Measurements from ENCODE around the gene HS1BP3.
A peak's percentile ranks its signal among the peaks of the same experiment; 100 is the strongest.

HS1BP3 gene

DNA sequence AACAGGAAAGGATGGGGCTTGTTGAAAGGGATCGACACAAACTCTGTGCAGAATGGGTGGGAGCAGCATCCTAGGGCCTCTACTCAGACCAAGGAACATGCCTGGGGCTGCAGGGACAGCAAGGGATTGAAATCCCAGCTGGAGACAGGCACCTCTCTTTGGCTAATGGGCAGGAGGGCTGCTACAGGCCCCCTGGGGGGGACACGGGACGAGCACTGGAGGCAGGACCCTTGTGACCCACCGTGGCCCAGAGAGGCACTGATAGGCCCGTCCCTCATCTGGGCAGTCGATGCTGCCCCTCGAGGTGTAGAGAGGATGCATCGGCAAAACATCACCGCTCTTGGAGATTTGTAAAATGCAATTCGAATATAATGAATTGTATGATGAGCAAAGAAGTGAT, 5.1 kb downstream of the HS1BP3 start:
- DNase-seq (ENCODE audit: low read depth), result no peak

DNA sequence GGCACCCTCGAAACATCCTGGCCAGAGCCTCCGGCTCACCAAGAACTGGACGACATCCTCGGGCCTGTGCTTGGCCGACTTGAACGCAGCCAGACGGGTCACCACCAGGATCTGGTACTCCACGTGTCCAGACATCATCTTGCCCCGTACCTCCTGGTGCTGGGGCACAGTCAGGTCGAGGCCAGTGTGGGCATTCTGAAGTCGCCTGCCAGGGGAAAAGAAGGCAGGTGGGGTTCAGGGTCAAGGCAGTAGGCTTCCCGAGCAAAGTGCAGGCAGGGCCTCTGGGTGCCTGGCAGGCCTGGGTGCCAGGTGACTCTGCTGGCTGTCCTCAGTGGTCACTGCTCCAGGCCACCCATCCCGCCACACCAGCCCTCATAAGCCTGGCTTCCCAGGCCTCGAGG, 5.6 kb downstream of the HS1BP3 start:
- no peak for DNase-seq (ENCODE audit: low read depth)

DNA sequence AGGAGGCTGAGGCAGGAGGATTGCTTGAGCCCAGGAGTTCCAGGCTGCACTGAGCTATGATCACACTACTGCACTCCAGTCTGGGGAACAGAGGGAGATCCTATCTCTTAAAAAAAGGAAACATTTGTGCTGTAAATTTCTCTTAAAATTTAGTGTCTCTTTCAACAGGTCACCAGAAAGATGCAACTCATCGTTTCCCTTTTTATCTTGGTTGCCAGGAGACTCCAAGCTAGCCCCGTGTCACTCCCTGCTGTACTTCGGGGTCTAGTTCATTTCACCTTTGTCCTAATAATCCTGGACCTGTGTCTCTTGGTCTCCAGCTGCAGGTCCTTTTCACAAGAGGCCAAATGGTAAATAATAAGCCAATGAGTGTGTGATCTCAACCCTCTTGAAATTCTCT, 7.1 kb downstream of the HS1BP3 start:
- DNase-seq (ENCODE audit: low read depth), result no peak

DNA sequence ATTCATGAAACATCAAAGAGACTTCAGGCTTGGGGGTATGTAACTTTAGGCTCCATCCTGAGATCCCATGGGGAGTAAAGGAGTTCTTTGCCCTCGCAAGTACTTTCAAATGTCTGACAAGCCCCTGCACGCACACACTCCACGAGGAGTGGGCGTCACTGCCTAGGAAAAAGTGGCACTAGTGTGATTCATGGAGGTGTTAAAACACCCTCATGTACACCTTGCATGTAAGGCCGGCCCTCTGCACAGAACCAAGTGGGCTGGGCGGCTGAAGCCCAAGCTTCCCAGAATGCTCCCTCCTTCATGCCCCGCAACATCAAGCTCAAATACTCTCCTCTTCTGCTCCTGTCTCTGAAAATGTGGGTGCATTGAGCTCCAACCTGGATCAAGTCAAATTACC, 7.8 kb downstream of the HS1BP3 start:
- DNase-seq (ENCODE audit: low read depth), result no peak

DNA sequence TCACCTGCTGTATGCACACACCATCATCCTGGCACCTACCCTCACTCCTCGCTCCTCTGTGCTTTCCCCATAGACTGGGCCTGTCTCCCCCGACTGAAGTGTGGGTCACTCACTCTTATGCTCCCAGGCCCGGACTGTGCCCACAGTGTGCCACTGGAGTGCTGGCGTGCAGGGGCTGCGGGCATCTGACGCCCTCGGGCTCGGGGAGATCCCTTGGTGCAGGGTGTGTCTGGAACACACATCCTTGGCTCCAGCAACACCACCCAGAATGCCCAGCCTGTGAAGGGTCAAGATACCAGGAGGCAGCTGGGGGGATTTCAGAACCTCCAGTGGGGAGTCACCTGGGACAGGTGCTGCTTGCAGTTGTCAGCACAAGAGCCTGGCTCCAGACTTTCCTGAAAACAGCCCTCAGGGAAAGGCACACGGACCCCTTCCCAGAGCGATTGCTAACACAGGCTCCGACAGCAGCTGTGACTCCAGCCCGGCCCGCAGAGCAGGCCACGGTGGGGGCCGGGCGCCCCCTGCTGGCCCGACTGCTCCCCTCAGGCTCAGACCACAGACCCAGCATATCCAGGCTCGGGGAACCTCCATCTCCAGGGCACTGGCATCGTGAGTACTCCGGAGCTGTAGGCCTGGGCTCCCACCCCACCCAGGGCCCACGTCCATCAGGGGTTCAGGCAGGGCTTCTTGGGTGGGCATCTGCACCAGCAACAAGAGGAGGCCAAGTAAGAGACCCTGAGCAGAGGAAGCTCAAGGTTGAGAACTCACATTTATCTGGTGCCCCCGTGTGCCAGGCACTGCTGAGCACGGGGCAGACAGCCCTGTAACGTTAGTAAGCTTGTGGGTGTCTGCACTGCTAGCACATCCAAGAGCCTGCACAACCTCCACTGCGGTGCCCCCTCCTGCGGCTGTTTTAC, 8.6 kb downstream of the HS1BP3 start:
- DNase-seq (ENCODE audit: low read depth), result no peak

DNA sequence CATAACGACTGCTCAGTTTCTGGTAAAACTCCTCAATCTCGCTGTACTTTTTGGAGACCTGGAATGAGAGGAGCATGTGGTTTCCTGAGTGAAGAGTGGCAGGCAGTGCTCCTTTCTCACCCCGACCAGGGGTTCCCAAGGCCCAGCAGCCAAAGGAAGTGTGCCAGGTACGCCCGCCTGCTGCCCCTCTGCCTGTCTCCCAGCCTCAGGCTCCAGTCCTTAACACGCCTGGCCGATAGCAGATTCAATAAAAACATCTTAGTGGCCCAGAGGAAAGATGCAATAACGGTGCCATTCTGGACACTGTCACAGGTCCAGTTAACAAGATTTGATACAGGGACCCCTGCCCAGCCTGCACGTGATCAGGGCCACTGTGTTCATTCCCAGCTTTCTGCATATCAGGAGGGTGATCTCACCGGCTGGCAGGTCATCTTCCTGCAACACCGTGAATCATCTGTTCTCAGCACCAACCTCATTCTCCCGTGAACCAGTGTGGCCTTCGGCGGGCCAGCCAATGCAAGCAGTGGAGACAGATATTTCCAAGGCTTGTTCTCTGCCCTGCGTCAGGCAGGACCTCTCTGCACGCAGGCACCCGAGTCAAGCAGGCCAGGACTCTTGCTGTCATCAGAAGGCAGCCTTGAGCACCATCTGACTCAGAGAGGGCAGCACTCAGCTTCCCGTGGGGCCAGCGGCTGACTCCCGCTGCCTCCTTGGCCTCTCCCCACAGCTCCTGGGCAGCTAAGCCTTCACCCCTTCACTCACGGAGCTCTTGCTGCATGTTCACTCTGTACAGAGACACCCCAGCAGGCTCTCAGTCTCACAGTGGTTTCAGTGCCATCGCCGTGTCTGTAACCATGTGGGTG, 9.5 kb downstream of the HS1BP3 start:
- no peak for DNase-seq (ENCODE audit: low read depth)

DNA sequence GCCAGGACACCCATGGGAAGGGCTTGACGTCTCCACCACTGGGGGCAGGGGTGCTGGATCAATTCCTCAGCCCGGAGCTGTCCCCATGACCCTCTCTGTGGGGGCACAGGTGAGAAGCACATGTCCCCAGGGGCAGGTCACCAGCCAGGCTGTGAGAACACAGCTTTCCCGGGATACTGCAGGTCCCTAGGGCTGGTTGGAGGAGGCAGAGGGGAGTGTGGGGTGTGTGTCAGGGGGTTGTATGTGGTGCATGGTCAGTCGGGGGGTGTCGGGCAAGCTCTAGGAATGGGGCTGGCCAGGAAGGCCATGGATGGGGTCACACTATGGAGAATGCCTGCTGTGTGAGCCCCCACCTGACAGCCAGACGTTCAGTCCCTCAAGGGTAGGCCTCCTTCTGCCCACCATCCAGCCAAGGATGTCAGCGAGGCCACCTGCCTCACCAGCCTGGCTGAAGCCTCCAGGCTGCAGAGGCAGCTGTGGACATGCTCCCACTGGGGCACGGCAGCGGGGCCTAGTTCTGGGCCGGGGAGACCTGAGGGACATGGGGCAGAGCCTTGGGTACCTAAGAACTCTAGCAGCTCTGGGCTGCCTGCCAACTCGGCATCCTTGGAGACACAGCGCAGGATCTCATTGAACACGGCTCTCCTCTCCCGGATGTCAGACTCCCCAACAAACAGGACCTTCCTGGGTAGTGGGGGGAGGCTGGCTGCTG, 10.3 kb downstream of the HS1BP3 start:
- no peak for DNase-seq (ENCODE audit: low read depth)

DNA sequence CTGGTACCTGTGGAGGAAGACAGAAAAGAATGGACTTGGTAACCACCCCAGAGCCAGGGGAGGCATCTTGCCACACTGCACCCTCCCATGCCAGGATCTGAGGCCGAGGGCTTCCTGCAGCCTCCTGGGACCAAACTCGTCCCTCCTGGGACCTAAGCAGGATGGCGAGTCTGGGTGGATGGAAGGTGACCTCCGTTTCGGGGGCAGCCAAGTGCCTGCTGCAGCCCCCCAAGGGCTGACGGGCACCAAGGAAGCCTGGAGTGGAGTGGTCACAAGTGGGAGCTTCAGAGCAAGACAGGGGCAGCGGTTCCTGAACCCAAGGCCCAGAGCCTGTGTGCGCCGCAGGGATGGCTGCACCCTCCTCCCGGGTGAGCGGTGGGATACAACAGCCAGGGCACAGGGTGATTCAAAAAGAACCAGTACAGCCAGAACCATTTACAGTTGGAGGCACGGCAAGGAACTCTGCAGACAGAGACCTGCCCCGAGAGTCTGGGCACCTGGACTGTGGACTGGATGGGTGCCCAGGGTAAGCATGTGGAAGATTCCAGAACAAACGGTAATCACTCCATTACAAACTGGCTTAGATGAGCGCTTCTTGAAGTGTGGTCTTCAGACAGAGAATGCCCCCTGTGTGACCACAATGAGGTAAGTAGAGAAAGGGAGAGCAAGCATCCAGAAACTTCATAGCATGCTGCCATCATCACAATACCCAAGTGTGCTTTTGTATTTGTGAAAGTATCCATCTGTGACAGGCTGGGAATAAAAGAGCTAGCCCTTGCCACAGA, 12.1 kb downstream of the HS1BP3 start:
- DNase-seq (ENCODE audit: low read depth), result no peak

DNA sequence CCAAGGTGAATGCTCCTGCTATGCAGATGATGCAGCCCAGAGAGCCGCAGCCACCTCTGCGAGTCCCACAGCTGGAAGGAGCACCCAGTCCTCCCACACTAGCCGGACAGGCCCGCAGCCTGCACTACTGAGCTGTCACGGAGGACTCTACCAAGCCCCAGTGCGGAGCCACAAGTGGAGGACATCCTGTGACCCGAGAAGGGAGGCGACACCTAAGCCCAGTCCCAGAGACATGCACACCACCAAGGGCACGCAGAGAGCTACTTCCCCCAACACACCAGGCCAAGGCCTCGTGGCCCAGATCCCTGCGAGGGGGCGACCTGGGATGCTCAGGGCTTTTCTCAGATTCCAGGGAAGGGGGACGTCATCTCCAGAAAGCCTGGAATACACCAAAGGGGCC, 12.9 kb downstream of the HS1BP3 start:
- no peak for DNase-seq (ENCODE audit: low read depth)

DNA sequence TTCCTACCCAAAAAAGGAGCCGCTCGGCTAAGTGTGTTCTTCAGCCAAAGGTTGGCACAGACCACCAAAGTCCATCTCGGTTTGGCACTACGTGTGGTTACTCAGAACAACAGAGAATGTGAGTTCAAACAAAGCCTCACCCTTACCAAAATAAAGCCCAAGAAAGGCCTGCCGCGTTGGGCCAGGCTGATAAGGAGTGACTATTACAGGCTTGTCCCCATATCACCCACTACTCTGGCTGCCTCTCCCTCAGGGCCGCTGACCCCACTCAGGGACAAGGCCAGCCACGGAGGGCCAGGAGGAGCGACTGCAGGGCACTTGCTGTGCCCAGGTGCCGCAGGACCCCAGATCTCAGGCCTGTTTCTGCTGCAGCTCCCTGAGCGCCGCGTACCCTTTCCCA, 13.8 kb downstream of the HS1BP3 start:
- no peak for DNase-seq (ENCODE audit: low read depth)

DNA sequence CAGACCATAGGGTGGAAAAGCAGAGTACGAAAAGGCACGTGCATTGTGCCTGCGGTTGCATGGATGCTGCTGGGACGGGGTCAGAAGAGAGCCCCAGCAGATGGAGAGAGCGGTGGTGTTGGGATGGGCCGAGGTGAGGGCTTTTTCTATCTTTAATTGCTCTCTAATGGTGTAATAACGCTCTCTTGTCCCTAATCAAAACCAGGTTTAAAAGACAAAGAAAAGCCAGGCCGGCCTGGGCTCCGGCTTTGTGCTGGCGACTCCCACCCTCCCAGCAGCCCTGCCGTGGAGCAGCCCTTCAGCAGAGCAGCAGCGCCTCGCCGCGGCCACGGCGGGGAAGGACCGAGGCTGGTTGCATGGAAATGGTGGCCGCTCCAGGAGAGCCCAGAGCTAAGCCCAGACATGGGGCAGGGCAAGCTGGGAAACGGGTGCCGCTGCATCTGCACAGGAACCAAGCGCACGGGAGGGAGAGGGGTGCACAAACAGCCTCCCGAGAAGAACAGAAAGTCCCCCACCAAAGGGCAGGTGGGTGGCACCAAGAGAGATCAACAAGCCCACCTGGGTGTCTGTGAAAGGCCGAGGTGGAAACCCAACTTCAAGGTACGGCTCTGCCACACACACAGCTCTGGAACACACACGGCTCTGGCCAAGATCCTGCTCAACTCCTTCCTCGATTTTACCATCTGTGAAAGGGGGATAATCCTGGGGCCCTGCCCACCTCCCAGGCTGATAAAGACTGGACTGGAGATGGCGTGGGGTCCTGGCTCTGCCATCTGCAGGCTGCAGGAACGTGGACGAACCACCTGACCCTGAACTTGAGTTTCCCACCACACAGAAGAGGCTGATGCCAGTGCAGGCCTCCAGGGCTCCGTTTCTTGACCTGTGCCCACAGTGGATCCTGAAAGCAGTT, 15.0 kb downstream of the HS1BP3 start:
- DNase-seq (ENCODE audit: low read depth), result peak; percentile 48

DNA sequence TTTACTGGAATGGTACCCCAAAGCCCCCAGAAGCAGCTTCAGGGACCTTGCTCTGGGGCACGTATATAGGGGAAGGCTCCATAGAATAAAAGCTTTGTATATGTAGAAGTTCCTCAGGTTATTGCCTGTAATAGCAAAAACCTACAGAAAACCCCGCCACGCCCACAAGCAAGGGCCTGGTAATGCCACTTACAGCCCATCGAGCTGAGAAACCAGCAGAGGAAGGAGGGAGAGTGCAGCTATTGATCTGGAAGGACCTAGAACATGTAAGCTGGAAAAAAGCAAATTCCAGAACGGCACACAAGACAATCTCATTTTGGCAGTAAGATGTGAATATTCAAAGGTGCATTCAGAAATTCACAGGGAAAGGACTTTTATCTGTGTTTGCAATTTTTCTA, 15.8 kb downstream of the HS1BP3 start:
- no peak for DNase-seq (ENCODE audit: low read depth)

DNA sequence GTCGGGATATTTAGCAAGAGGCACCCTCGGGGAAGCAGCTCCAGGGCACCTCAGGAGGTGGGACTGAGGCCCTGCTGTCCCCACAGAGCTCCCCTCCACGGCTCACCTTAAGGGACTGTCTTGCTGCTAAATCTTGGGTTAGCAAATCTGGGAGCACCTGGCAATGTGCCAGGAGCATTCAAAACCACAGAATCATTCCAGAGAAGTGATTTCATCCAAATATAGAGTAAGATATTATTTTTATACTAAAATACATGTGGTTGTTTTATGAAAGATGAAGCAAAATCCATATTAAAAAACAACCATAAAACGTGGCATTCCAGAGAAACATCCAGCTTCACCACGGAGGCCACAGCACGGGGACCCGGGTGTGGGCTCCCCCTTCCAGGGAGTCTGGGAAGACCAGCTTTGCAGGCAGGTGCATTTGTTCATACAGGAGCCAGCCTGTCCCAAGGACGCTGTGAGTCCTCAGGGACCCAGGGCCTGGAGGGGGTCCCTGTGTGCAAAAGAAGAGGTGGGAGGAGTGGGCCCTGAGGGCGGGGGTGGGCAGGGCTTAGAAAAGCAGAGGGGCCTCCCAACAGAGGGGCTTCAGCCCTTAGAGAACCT, 16.3 kb downstream of the HS1BP3 start:
- DNase-seq (ENCODE audit: low read depth), result no peak

DNA sequence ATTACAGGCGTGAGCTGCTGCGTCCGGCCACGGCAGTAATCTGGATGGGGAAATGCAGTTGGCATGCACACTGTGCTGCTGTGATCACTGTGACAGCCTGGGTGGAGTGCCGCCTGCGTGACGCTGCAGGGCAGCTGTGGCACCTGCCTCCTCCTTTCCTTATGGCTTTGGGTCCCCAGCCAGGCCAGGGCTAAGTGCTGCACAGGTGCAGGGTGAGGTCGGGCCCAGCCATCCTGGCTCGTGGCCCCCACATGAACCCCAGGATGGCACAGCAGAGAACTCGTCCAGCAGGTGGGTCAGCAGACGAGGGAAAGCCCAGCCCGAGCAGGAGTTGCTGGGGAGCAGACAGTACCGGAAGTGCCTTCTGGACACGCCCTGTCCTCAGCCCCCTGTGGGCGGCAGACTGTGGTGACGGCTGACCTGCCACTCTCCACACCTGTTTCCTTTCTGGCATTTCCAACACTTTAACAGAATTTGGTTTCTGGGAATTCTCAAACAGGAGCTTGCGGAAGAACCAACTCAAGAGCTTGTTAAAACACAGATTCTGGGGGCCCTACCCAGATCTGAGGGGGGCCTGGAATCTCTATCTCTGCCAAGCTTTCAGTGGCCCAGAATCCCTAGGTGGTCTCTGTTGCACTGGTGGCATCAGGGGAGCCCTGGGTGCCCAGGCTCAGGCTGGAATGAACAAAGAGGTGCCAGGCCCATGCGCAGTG, 16.9 kb downstream of the HS1BP3 start:
- peak; percentile 41 for DNase-seq (ENCODE audit: low read depth)

DNA sequence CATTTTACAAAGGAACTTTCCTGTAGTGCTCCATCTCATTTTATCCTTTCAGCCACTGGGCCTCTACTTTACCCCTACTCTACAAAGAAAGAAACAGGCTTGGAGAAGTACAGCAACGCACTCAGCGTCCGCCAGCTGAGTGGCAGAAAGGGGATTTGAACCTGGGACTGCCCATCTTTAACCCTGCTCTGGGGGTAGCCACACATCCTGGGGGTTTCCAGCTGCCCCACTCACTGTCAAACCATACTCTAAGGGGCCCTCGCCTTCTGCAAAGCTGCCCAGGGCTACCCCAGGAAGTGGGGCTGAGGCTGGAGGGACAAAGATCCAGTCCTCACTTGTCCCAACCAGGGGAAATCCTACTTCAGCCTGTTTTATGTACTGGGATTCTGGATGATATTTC, 17.9 kb downstream of the HS1BP3 start:
- DNase-seq (ENCODE audit: low read depth), result no peak

DNA sequence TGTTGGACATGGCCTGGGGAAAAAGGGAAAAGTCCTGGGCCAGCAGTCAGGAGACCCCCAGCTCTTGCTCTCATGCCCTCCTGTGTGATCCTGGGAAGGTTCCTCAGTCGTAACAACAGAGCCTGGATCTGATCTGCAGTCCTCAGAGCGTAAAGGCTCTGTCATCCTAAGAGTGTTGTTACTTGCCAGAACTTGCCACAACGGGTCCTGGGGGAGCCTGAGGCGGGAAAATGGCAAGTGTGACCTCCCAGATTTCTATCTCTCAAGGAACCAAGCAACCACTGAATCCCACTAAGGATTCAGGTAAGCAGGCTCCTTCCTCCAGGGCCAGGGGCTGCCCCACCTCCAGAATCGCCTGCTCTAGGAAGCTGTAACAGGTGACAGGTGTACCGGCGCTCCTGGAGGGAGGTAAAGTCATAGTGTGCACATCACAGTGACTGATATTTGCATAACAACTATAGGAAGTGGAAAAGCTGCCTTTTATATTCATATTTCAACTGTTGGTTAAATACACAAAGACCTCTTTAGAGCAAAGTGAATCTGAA, 18.4 kb downstream of the HS1BP3 start:
- no peak for DNase-seq (ENCODE audit: low read depth)

DNA sequence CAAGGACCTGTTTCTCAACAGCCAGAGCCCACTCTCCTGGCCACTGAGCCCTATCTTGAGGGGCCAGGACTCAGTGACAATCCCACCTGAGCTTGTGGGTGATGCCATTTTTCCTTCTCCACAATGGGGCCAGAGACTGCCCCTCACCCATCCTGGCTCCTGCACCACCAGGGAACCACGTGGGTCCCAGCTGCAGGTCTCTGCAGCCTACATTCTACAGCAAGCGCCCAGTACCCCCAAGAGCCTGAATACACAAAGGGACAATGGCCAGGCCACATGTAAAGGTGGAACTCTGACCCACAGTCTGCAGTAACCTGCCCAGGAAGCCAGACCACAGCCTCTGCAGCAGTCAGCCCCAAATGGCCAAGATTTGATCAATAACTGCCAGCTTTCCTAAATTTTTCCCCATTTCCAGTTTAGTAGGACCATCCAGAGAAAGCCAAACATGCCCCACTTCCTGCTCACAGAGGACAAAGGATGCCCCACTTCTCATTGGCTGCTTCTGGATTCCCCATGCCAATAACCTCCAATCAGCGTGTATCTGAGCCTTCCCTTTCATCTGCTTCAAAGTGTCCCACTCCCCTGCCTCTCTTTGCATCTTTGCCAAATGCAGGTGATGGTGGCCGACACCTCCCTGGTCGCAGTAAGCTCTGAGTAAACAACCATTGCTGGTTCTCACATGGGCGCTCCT, 19.1 kb downstream of the HS1BP3 start:
- no peak for DNase-seq (ENCODE audit: low read depth)

DNA sequence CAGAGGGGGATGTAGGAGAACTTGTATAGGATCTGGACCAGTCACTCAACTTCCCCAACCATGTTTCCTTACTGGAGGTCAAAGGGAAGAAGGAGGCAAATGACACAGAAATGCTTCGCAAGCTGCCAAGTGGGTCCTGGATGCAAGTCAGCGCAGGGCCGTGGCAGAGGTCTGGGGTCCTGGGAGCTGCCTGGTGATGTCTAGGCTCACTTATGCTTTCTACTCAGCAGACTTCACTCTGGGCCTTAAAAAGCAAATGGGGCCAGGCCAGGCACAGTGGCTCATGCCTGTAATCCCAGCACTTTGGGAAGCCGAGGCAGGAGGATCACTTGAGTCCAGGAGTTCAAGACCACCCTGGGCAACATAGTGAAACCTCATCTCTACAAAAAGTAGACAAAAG, 19.9 kb downstream of the HS1BP3 start:
- no peak for DNase-seq (ENCODE audit: low read depth)

All from CMK (cell line).